Mammary epithelial cell (primary cell): Measurements from ENCODE around the gene ICAM2.

Experiments used
- EZH2 ChIP-seq: IDR thresholded peaks from 2 replicates; pipeline ENCODE4 v1.6.1; 2012; ENCODE audit warnings: low read length, inconsistent platforms, borderline replicate concordance
- TF ChIP-seq, protein P1 (sequence below), 2 donors: IDR thresholded peaks in 1 of 2; conservative IDR thresholded peaks in 1 of 2; 2 replicates each; pipeline ENCODE4 v1.5.1; 2011 to 2012; ENCODE audit warnings: inconsistent platforms in 2 of 2, low read length in 2 of 2, mild to moderate bottlenecking in 2 of 2, control low read depth in 1 of 2, low read depth in 1 of 2; ENCODE audit not compliant: insufficient read depth in 1 of 2; ENCODE audit errors: extremely low read depth in 1 of 2

DNA sequence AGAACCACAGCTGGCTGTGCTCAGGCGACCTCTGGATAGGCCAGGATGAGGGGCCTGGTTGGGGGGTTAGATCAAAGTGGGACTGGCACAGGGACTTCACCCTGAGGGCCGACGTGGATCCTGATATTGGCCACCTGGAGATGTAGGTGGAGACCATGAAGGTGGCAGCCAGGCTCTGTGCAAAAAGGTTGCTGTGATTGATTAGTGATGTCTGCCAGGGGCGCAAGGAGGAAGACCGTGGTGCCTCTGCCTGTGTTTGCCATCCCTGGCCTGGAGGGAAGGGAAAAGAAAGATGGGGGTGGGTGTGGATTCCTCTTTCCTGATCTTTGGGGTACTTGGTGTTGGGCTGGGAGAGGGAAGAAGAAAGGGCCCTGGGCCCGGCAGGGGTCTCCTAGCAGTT lies 47.2 kb downstream of the ICAM2 start:
- TF ChIP-seq, protein P1, sequence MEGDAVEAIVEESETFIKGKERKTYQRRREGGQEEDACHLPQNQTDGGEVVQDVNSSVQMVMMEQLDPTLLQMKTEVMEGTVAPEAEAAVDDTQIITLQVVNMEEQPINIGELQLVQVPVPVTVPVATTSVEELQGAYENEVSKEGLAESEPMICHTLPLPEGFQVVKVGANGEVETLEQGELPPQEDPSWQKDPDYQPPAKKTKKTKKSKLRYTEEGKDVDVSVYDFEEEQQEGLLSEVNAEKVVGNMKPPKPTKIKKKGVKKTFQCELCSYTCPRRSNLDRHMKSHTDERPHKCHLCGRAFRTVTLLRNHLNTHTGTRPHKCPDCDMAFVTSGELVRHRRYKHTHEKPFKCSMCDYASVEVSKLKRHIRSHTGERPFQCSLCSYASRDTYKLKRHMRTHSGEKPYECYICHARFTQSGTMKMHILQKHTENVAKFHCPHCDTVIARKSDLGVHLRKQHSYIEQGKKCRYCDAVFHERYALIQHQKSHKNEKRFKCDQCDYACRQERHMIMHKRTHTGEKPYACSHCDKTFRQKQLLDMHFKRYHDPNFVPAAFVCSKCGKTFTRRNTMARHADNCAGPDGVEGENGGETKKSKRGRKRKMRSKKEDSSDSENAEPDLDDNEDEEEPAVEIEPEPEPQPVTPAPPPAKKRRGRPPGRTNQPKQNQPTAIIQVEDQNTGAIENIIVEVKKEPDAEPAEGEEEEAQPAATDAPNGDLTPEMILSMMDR (conservative IDR thresholded peaks at IDR 0.05 in 1 of 2, IDR thresholded peaks at IDR 0.05 in 1 of 2; ENCODE audit: extremely low read depth in 1 of 2, insufficient read depth in 1 of 2, low read depth in 1 of 2, low read length in 2 of 2), result no peak
- no peak for TF ChIP-seq EZH2
